Osteoblast (primary cell): ENCODE data around the gene CXXC1. TPM values are rescaled to one million over a fixed set of nuclear protein-coding genes. Genes with fewer than 3 reads are reported as not detected.

ENCODE experiments used
- DNase-seq: peaks from one replicate; pipeline ENCODE4 v3.0.0; 2011; ENCODE audit warnings: low spot score, mixed read lengths; ENCODE audit not compliant: insufficient read length; ENCODE audit errors: missing footprints
- H2AFZ ChIP-seq: 2 replicates; pipeline ENCODE4 v1.6.0; 2011; ENCODE audit warnings: mild to moderate bottlenecking, low read length
- H3K27ac ChIP-seq: 2 replicates; pipeline ENCODE4 v1.5.1; 2011; ENCODE audit warnings: mild to moderate bottlenecking, low read depth, low read length, moderate library complexity
- H3K27me3 ChIP-seq: 2 replicates; pipeline ENCODE4 v1.6.0; 2012; ENCODE audit warnings: mild to moderate bottlenecking, control low read depth, inconsistent platforms, low read length, moderate library complexity; ENCODE audit not compliant: insufficient read depth
- H3K36me3 ChIP-seq: 2 replicates; pipeline ENCODE4 v1.5.1; 2011; ENCODE audit warnings: mild to moderate bottlenecking, low read length, control low read depth, moderate library complexity; ENCODE audit not compliant: insufficient read depth
- H3K4me1 ChIP-seq: 2 replicates; pipeline ENCODE4 v1.5.1; 2011; ENCODE audit warnings: mild to moderate bottlenecking, low read length, control low read depth, moderate library complexity; ENCODE audit not compliant: insufficient read depth
- H3K4me2 ChIP-seq: 2 replicates; pipeline ENCODE4 v1.6.0; 2011; ENCODE audit warnings: mild to moderate bottlenecking, low read length; ENCODE audit not compliant: insufficient read depth
- H3K4me3 ChIP-seq: fragments of 200-600 bp; sonication (generic); 3 replicates; pipeline ENCODE4 v1.5.1; 2012; ENCODE audit warnings: mild to moderate bottlenecking, low read length, inconsistent platforms; ENCODE audit not compliant: insufficient read depth
- H3K79me2 ChIP-seq: 2 replicates; pipeline ENCODE4 v1.6.0; 2012; ENCODE audit warnings: mild to moderate bottlenecking, low read length, control low read depth, inconsistent platforms; ENCODE audit not compliant: insufficient read depth
- H3K9me3 ChIP-seq: 2 replicates; pipeline ENCODE4 v1.5.1; 2011; ENCODE audit warnings: low read depth, low read length, control low read depth
- H4K20me1 ChIP-seq: 2 replicates; pipeline ENCODE4 v1.6.0; 2012; ENCODE audit warnings: mild to moderate bottlenecking, low read length, control low read depth; ENCODE audit not compliant: insufficient read depth
- CTCF ChIP-seq: IDR thresholded peaks from 2 replicates; pipeline ENCODE4 v1.5.1; 2011; ENCODE audit warnings: mild to moderate bottlenecking, low read depth, low read length, moderate library complexity; ENCODE audit errors: extremely low read depth
- total RNA-seq: library from RNA; depleted of rRNA; stranded (reverse); fragments of >200 nt; gene quantifications from 2 replicates; pipeline ENCODE4 v1.2.3, GENCODE V29; 2012

CXXC1 gene
- total RNA-seq, 1 donor: 33.3 TPM

GRCh38 chr18:50306944-50307343, 19.5 kb upstream of the CXXC1 start:
- no peaks in the 10 kb centered on the region for H4K20me1 ChIP-seq
- peaks cover 15% of the 10 kb centered on the region for H3K4me1 ChIP-seq
- H3K4me3 ChIP-seq: peak overlapping the region; percentile 73
- DNase-seq: peak; percentile 92
- H3K79me2 ChIP-seq: no peaks in the 10 kb centered on the region
- H3K27me3 ChIP-seq: peaks cover 19% of the 10 kb centered on the region
- H3K27ac ChIP-seq: peak overlapping the region; percentile 37
- H2AFZ ChIP-seq: peak overlapping the region; percentile 76
- TF ChIP-seq CTCF: no peak
- H3K4me2 ChIP-seq: peak overlapping the region; percentile 96
- H3K36me3 ChIP-seq: no peaks in the 10 kb centered on the region
- H3K9me3 ChIP-seq: no peaks in the 10 kb centered on the region

DNA sequence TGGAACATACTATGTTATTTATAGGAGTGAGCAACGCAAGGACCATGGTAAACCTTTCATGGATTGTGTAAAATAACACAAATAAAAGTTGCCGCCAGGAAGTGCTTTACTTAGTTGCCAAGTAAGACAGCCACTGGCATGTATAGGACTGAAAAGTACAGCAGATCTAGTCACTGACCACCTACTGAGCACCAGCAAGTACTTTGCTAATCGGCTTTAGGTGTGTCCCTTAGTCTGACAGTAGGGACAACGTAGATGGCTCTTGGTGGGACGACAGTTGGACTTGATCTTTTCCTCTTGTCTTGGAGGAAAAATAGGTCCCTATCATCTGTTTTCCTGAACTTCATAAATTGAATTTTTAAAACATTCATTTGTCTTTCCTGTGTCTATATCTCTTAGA, 13.6 kb upstream of the CXXC1 start:
- no peak overlapping the region for H3K4me2 ChIP-seq
- no peaks in the 10 kb centered on the region for H3K79me2 ChIP-seq
- H3K36me3 ChIP-seq: no peaks in the 10 kb centered on the region
- no peak overlapping the region for H3K4me3 ChIP-seq
- H4K20me1 ChIP-seq: no peaks in the 10 kb centered on the region
- peaks cover 35% of the 10 kb centered on the region for H3K27me3 ChIP-seq
- no peak overlapping the region for H3K27ac ChIP-seq
- H2AFZ ChIP-seq: no peak overlapping the region
- no peaks in the 10 kb centered on the region for H3K9me3 ChIP-seq
- peaks cover 5% of the 10 kb centered on the region for H3K4me1 ChIP-seq
- no peak for DNase-seq
- TF ChIP-seq CTCF: no peak

DNA sequence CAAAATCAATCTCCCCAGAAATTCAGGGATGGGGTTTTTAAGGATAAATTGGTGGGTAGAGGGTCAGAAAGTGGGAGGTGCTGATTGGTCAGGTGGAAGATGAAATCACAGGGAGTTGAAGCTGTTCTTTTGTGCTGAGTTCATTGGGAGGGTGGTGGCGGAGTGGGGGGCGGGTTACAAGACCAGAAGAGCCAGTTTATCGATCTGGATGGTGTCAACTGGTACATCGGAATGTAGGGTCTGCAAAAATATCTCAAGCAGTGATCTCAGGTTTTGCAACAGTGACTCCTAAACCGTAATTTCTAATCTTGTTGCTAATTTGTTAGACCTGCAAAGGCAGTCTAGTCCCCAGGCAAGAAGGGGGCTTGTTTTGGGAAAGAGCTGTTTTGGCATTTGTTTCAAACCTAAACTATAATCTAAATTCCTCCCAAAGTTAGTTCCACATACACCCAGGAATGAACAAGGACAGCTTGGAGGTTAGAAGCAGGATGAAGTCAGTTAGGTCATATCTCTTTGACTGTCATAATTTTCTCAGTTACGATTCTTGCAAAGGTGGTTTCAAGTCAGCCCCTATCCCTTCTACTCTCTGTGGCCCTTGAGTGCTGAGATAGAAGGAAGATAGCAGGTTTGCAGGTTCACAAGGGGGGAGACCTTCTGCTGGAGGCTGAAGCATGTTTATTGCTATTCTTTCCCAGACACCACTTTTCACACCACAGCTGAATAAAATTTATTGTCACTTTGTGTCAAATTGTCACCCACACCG, 12.3 kb upstream of the CXXC1 start:
- no peak overlapping the region for H3K4me2 ChIP-seq
- no peak overlapping the region for H2AFZ ChIP-seq
- H4K20me1 ChIP-seq: no peaks in the 10 kb centered on the region
- no peak overlapping the region for H3K27ac ChIP-seq
- H3K79me2 ChIP-seq: no peaks in the 10 kb centered on the region
- H3K9me3 ChIP-seq: no peaks in the 10 kb centered on the region
- no peaks in the 10 kb centered on the region for H3K36me3 ChIP-seq
- no peak for DNase-seq
- H3K27me3 ChIP-seq: peaks cover 45% of the 10 kb centered on the region
- H3K4me1 ChIP-seq: peaks cover 5% of the 10 kb centered on the region
- TF ChIP-seq CTCF: no peak
- no peak overlapping the region for H3K4me3 ChIP-seq

DNA sequence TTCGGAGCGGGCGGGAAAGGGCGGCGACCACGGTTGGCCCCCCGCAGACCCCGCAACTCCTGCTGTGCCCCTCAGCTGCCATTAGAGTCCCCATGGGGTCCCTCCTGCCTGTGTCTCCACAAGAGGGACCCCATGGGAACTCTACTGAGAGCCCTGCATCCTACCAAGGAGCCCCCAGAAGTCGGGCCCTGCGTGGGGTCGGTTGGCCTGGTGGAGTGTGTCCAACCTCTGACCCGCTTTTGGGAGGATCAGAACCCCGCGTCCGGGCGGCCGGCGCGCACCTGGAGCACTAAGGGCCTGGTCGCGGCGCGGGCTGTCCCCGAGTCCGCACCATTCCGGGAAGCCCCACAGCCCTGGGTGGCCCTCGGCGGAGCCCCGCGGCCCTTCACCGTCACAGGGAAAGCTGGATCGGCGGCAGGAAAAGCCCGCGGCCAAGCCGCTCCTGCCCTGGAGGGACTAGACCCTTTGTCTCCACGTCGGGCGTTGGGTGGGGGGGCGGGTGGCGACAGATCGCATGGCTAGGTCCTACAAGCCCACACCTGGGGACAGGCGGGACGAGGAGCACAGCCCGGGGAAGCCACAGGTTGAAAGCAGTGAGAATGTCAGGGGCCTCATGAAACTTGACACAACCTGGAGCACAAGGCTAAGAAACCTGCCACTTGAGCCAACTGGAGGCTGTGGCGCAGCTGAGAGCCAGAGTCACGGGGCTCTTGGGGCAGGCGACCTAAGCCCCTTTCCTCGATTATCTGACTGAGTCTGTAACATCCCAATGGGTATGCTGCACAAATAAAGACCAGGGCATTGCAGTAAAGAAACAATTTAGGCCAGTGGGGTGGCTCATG, 11.2 kb upstream of the CXXC1 start:
- no peak for TF ChIP-seq CTCF
- DNase-seq: no peak
- Histone ChIP-seq H3K79me2 (no peaks in the 10 kb centered on the region), H3K27me3 (peaks cover 41% of the 10 kb centered on the region), H3K36me3 (no peaks in the 10 kb centered on the region), H4K20me1 (no peaks in the 10 kb centered on the region), H2AFZ (peak overlapping the region; percentile 95), H3K4me1 (peaks cover 5% of the 10 kb centered on the region), H3K9me3 (no peaks in the 10 kb centered on the region), H3K4me2 (peak overlapping the region; percentile 98), H3K27ac (no peak overlapping the region), H3K4me3 (peak overlapping the region; percentile 71)
